Heart right ventricle (tissue), 16 donors: ENCODE measurements around the gene MACROD2. TPM values are rescaled to one million over a fixed set of nuclear protein-coding genes. Genes with fewer than 3 reads are reported as not detected.

Source experiments
- ATAC-seq, 8 donors: fragments of 200-7000 bp; cut with Tn5 transposase; one replicate each; pipeline ENCODE4 v1.9.1; 2020; ENCODE audit warnings: mild to moderate bottlenecking in 8 of 8, moderate library complexity in 8 of 8, moderate number of reproducible peaks in 1 of 8
- DNase-seq, 2 donors: peaks; one replicate each; pipeline ENCODE4 v3.0.0-alpha.2; 2020
- H3K27ac ChIP-seq, 10 donors: fragments of 200-600 bp; sonication (generic) in 2 of 10; one replicate each; pipeline versions ENCODE4 v1.5.0 to v1.8.0; 2020 to 2022; ENCODE audit warnings: mild to moderate bottlenecking in 3 of 10
- H3K27me3 ChIP-seq, 7 donors: fragments of 200-600 bp; one replicate each; pipeline ENCODE4 v1.8.0; 2021 to 2022; ENCODE audit warnings: mild to moderate bottlenecking in 2 of 7
- H3K36me3 ChIP-seq, 9 donors: fragments of 200-600 bp; sonication (generic) in 1 of 9; one replicate each; pipeline versions ENCODE4 v1.5.0 to v1.8.0; 2020 to 2022; ENCODE audit warnings: mild to moderate bottlenecking in 2 of 9
- H3K4me1 ChIP-seq, 9 donors: fragments of 200-600 bp; sonication (generic) in 1 of 9; one replicate each; pipeline versions ENCODE4 v1.5.0 to v1.8.0; 2020 to 2022; ENCODE audit warnings: mild to moderate bottlenecking in 4 of 9
- H3K4me3 ChIP-seq, 10 donors: fragments of 200-600 bp; sonication (generic) in 2 of 10; one replicate each; pipeline versions ENCODE4 v1.5.0 to v1.8.0; 2020 to 2022; ENCODE audit warnings: mild to moderate bottlenecking in 7 of 10, moderate library complexity in 2 of 10
- H3K9me3 ChIP-seq, 11 donors: fragments of 200-600 bp in 10 of 11; sonication (generic) in 2 of 11; one replicate each; pipeline versions ENCODE4 v1.5.0 to v1.8.0; 2013 to 2022; ENCODE audit warnings: mild to moderate bottlenecking in 2 of 11, control low read depth in 1 of 11, moderate library complexity in 1 of 11
- CTCF ChIP-seq, 9 donors: fragments of 200-600 bp; sonication (generic) in 2 of 9; IDR thresholded peaks; one replicate each; pipeline versions ENCODE4 v1.5.0 to v1.8.0; 2021 to 2022; ENCODE audit warnings: antibody characterized with exemption in 9 of 9, mild to moderate bottlenecking in 5 of 9, moderate library complexity in 1 of 9
- WGBS, 2 donors: extraction: QIAGEN DNeasy Blood & Tissue Kit; methylation state at CpG; one replicate each; pipeline ENCODE4 v1.1.7; 2013; ENCODE audit warnings: inconsistent platforms in 1 of 2; 5-methylcytosine and 5-hydroxymethylcytosine counted together
- intact Hi-C, 10 donors: fragments of 100-400 bp; cut with DNase I; formaldehyde crosslinking; loops; one replicate each; pipeline versions ENCODE4 v1.11.1 to v1.14.2; 2022
- polyA plus RNA-seq, 2 donors: library from polyadenylated mRNA; stranded (reverse); fragments of 200-250 nt; gene quantifications; one replicate each; pipeline ENCODE4 v1.2.3, GENCODE V29; 2013
- total RNA-seq, 10 donors: library from RNA; stranded (reverse); fragmentation: NEBNext Ultra II Directional in 3 of 10; extraction: Animal tissue kit (Norgen Biotek cat#: 25700) in 3 of 10; gene quantifications; one replicate each; pipeline versions ENCODE4 v1.2.1 to v1.2.4, GENCODE V29; 2021 to 2023
- donor health status: Arrhythmogenic right ventricular cardiomyopathy.
- donor health status: ischemic (EF 13 %, LVEDD 7.1; RV severe dilation, severe dysfunction).
- donor health status: healthy with polysubstance abuse.
- donor health status: DM: no; HTN: yes; CAD: no.
- donor health status: DM: no; HTN: no; CAD: no.
- donor health status: ischemic (EF 25% LVEDD 6.9; RV normal size, moderate dysfunction).
- donor health status: ischemic (EF 25% LVEDD 5.7; RV mildly dilated, moderate dysfunction).
- donor health status: healthy.
- donor health status: DM: yes; HTN: yes; CAD: no.
- donor health status: Ischemic cardiomyopathy.
- donor health status: ischemic (EF 35%, LVEDD 5.7; RV mildly dilated, moderate dysfunction).
- donor health status: nonischemic (EF 11% LVEDD 7.7; RV severe dilation, severe dysfunction).
- donor health status: DM: yes; HTN: yes; CAD: no.
- donor health status: PGD.
- donor health status: ischemic (EF 29% LVEDD 5.4; RV normal size, mild dysfunction).
- donor health status: nonischemic (EF 23%, LVEDD 6.1; RV moderate dilation, normal function).

The MACROD2 gene
- total and polyA plus RNA-seq, 12 donors = 0.28 to 6.4 (median 4.1) TPM

- TF ChIP-seq CTCF (IDR thresholded peaks at IDR 0.05) = no peak
- H3K27me3 ChIP-seq = no peaks in the 10 kb centered on the region
- intact Hi-C loops = no loop called here
These were observed 850.2 kb downstream of the MACROD2 start for GRCh38 chr20:14845199-14846160.

GRCh38 chr20:14848806-14849205 lies 853.5 kb downstream of the MACROD2 start:
- H3K9me3 ChIP-seq = no peaks in the 10 kb centered on the region
- no peak for ATAC-seq
- DNase-seq = no peak
- no peak overlapping the region for H3K4me3 ChIP-seq
- H3K4me1 ChIP-seq = no peaks in the 10 kb centered on the region
- no peak for TF ChIP-seq CTCF (IDR thresholded peaks at IDR 0.05)
- H3K27me3 ChIP-seq = no peaks in the 10 kb centered on the region
- intact Hi-C loops = no loop called here
- H3K36me3 ChIP-seq = no peaks in the 10 kb centered on the region
- WGBS, 2 donors = 68 to 72% methylated on average over 4 of the region's 4 CpGs
- H3K27ac ChIP-seq = no peak overlapping the region

More at GRCh38 chr20:14845199-14846160, 850.2 kb downstream of the MACROD2 start:
- no peaks in the 10 kb centered on the region for H3K9me3 ChIP-seq
- DNase-seq (no peak), ATAC-seq (no peak)
- H3K4me1 ChIP-seq = no peaks in the 10 kb centered on the region
- 73 to 77% methylated on average over 2 of the region's 2 CpGs for WGBS, 2 donors
- no peak overlapping the region for H3K27ac ChIP-seq
- no peak overlapping the region for H3K4me3 ChIP-seq
- H3K36me3 ChIP-seq = no peaks in the 10 kb centered on the region

GRCh38 chr20:14853079-14853478 lies 857.8 kb downstream of the MACROD2 start:
- H3K27ac ChIP-seq = no peak overlapping the region
- H3K9me3 ChIP-seq = no peaks in the 10 kb centered on the region
- WGBS, 2 donors = 73 to 74% methylated on average over 2 of the region's 2 CpGs
- no peak for ATAC-seq
- no peak for DNase-seq
- no peak for TF ChIP-seq CTCF (IDR thresholded peaks at IDR 0.05)
- no peaks in the 10 kb centered on the region for H3K36me3 ChIP-seq
- no peaks in the 10 kb centered on the region for H3K27me3 ChIP-seq
- H3K4me1 ChIP-seq = no peaks in the 10 kb centered on the region
- H3K4me3 ChIP-seq = no peak overlapping the region
- intact Hi-C loops = loop anchor here in 1 of 10 donors (5.0 kb wide), 1 partner anchor 61 kb away; no protein-coding TSS in a partner anchor

- H3K27ac ChIP-seq = no peak overlapping the region
- no peaks in the 10 kb centered on the region for H3K27me3 ChIP-seq
- WGBS, 2 donors = 89 to 92% methylated on average over 2 of the region's 2 CpGs
- H3K4me1 ChIP-seq = no peaks in the 10 kb centered on the region
- no peaks in the 10 kb centered on the region for H3K9me3 ChIP-seq
- intact Hi-C loops = no loop called here
- DNase-seq (no peak), ATAC-seq (no peak)
- H3K36me3 ChIP-seq = no peaks in the 10 kb centered on the region
- no peak overlapping the region for H3K4me3 ChIP-seq
- no peak for TF ChIP-seq CTCF (IDR thresholded peaks at IDR 0.05)
These were observed 859.9 kb downstream of the MACROD2 start for GRCh38 chr20:14855171-14855570.
